H1 (cell line): ENCODE results near the gene ZNF521. TPM values are rescaled to one million over a fixed set of nuclear protein-coding genes. Genes with fewer than 3 reads are reported as not detected.

Source experiments
- CTCF ChIA-PET: fragments of 300-600 bp; sonication (Branson Sonifier 250); formaldehyde crosslinking; loops from one replicate; lab custom pipeline; 2021; ENCODE audit not compliant: partially characterized antibody; lab: Charles Lee
- POLR2A ChIA-PET: fragments of 300-600 bp; sonication (Branson Sonifier 250); formaldehyde crosslinking; loops from one replicate; lab custom pipeline; 2021; ENCODE audit warnings: inconsistent platforms; ENCODE audit not compliant: partially characterized antibody; lab: Charles Lee
- DNase-seq, 2 experiments: peaks; one replicate each; pipeline versions ENCODE4 v3.0.0 to v3.0.0-alpha.2; 2010 to 2022; ENCODE audit warnings: low spot score in 2 of 2, low read depth in 1 of 2, mixed read lengths in 1 of 2
- FAIRE-seq: peaks from 2 replicates; lab custom pipeline; 2011; peaks lifted over from hg19 to GRCh38; lab: Jason Lieb, UNC
- H2AFZ ChIP-seq: 2 replicates; pipeline ENCODE4 v1.8.1; 2012; ENCODE audit warnings: low read length, inconsistent platforms
- H2AK5ac ChIP-seq: 2 replicates; pipeline ENCODE4 v1.6.1; 2013; ENCODE audit warnings: low read depth, low read length
- H2BK120ac ChIP-seq: replicated peaks from 2 replicates; pipeline ENCODE3; 2013; ENCODE audit warnings: low read depth, low read length, inconsistent platforms
- H2BK12ac ChIP-seq: 2 replicates; pipeline ENCODE4 v1.6.1; 2013; ENCODE audit warnings: low read depth, low read length
- H2BK15ac ChIP-seq: 2 replicates; pipeline ENCODE4 v1.6.1; 2013; ENCODE audit warnings: low read length
- H2BK20ac ChIP-seq: 2 replicates; pipeline ENCODE4 v1.6.1; 2013; ENCODE audit warnings: low read length
- H2BK5ac ChIP-seq: 2 replicates; pipeline ENCODE4 v1.6.1; 2013; ENCODE audit warnings: low read depth, low read length
- H3K14ac ChIP-seq: 2 replicates; pipeline ENCODE4 v1.6.1; 2013; ENCODE audit warnings: inconsistent platforms; ENCODE audit not compliant: insufficient read length
- H3K18ac ChIP-seq: 2 replicates; pipeline ENCODE4 v1.6.1; 2013; ENCODE audit warnings: low read length; ENCODE audit errors: extremely low read depth
- H3K23ac ChIP-seq: 2 replicates; pipeline ENCODE4 v1.6.1; 2013; ENCODE audit warnings: inconsistent platforms; ENCODE audit not compliant: insufficient read length
- H3K23me2 ChIP-seq: 2 replicates; pipeline ENCODE4 v1.6.1; 2013; ENCODE audit warnings: low read depth, low read length
- H3K27ac ChIP-seq: 2 replicates; pipeline ENCODE4 v1.6.1; 2011; ENCODE audit warnings: low read depth, low read length, inconsistent platforms
- H3K27me3 ChIP-seq, 4 experiments: replicated peaks in 1 of 4; 1 replicate in 1 of 4; 2 replicates in 3 of 4; pipeline versions ENCODE4 v1.6.1 to v1.8.1; 2011 to 2013; ENCODE audit warnings: low read length in 3 of 4, mild to moderate bottlenecking in 3 of 4, inconsistent platforms in 2 of 4, mixed read lengths in 2 of 4, moderate library complexity in 1 of 4; ENCODE audit not compliant: control insufficient read depth in 3 of 4, insufficient read depth in 3 of 4; ENCODE audit errors: extremely low read depth in 1 of 4
- H3K36me3 ChIP-seq, 4 experiments: 2 replicates each; pipeline versions ENCODE4 v1.6.1 to v1.8.1; 2011 to 2013; ENCODE audit warnings: mild to moderate bottlenecking in 4 of 4, low read length in 3 of 4, moderate library complexity in 2 of 4, control low read depth in 1 of 4, inconsistent platforms in 1 of 4; ENCODE audit not compliant: insufficient read depth in 4 of 4, control insufficient read depth in 2 of 4
- H3K4ac ChIP-seq: replicated peaks from 2 replicates; pipeline ENCODE3; 2013; ENCODE audit warnings: low read length, low read depth, mixed read lengths, inconsistent platforms; ENCODE audit not compliant: insufficient read length
- H3K4me1 ChIP-seq, 4 experiments: replicated peaks in 1 of 4; 1 replicate in 1 of 4; 2 replicates in 3 of 4; pipeline versions ENCODE4 v1.6.1 to v1.8.1; 2011 to 2013; ENCODE audit warnings: low read length in 3 of 4, inconsistent platforms in 2 of 4, mixed read lengths in 1 of 4; ENCODE audit not compliant: insufficient read depth in 4 of 4, control insufficient read depth in 3 of 4
- H3K4me2 ChIP-seq, 2 experiments: 2 replicates each; pipeline versions ENCODE4 v1.6.1 to v1.8.1; 2011 to 2013; ENCODE audit warnings: low read depth in 2 of 2, low read length in 2 of 2, control low read depth in 1 of 2, inconsistent platforms in 1 of 2, mild to moderate bottlenecking in 1 of 2; ENCODE audit not compliant: insufficient read depth in 1 of 2
- H3K4me3 ChIP-seq, 4 experiments: fragments of 200-600, 300-600 bp in 1 of 4; sonication (generic), shearing (Covaris generic), sonication (Bioruptor Twin) in 1 of 4; 2 replicates each; pipeline versions ENCODE4 v1.5.1 to v1.8.1; 2011 to 2016; ENCODE audit warnings: low read length in 4 of 4, low read depth in 3 of 4, control low read depth in 2 of 4, inconsistent platforms in 2 of 4, mild to moderate bottlenecking in 2 of 4, mixed read lengths in 1 of 4, moderate library complexity in 1 of 4; ENCODE audit not compliant: insufficient read depth in 2 of 4; ENCODE audit errors: extremely low read depth in 1 of 4
- H3K56ac ChIP-seq: replicated peaks from 2 replicates; pipeline ENCODE3; 2013; ENCODE audit warnings: low read depth, mild to moderate bottlenecking, mixed read lengths, low read length, inconsistent platforms; ENCODE audit not compliant: insufficient read length
- H3K79me1 ChIP-seq: 2 replicates; pipeline ENCODE4 v1.6.1; 2013; ENCODE audit warnings: low read depth, low read length, control low read depth
- H3K79me2 ChIP-seq, 2 experiments: 2 replicates each; pipeline versions ENCODE4 v1.6.1 to v1.8.1; 2012 to 2013; ENCODE audit warnings: low read length in 2 of 2, mild to moderate bottlenecking in 2 of 2, inconsistent platforms in 1 of 2; ENCODE audit not compliant: insufficient read depth in 2 of 2, control insufficient read depth in 1 of 2
- H3K9ac ChIP-seq, 4 experiments: replicated peaks in 1 of 4; 1 replicate in 1 of 4; 2 replicates in 3 of 4; pipeline versions ENCODE4 v1.6.1 to v1.8.1; 2011 to 2013; ENCODE audit warnings: low read depth in 3 of 4, low read length in 3 of 4, control low read depth in 2 of 4, mild to moderate bottlenecking in 2 of 4, moderate library complexity in 2 of 4, inconsistent platforms in 1 of 4; ENCODE audit errors: extremely low read depth in 1 of 4
- H3K9me3 ChIP-seq, 2 experiments: 2 replicates each; pipeline versions ENCODE4 v1.6.1 to v1.8.1; 2012 to 2013; ENCODE audit warnings: mild to moderate bottlenecking in 2 of 2, moderate library complexity in 2 of 2, control low read depth in 1 of 2, inconsistent platforms in 1 of 2, low read depth in 1 of 2, low read length in 1 of 2, mixed read lengths in 1 of 2; ENCODE audit not compliant: insufficient read depth in 2 of 2
- H4K20me1 ChIP-seq, 2 experiments: replicated peaks in 1 of 2; 2 replicates each; pipeline versions ENCODE3 to v1.8.1; 2011 to 2013; ENCODE audit warnings: inconsistent platforms in 2 of 2, low read length in 2 of 2, mild to moderate bottlenecking in 1 of 2; ENCODE audit not compliant: insufficient read depth in 2 of 2, control insufficient read depth in 1 of 2
- H4K5ac ChIP-seq: 2 replicates; pipeline ENCODE4 v1.6.1; 2013; ENCODE audit warnings: low read length, low read depth, mixed read lengths, inconsistent platforms; ENCODE audit not compliant: insufficient read length
- H4K8ac ChIP-seq: 2 replicates; pipeline ENCODE4 v1.8.0; 2013; ENCODE audit warnings: mild to moderate bottlenecking, moderate library complexity, low read length, inconsistent platforms; ENCODE audit not compliant: insufficient read depth; ENCODE audit errors: extremely low read depth
- H4K91ac ChIP-seq: replicated peaks from 2 replicates; pipeline ENCODE3; 2013; ENCODE audit warnings: low read length, mixed read lengths, inconsistent platforms; ENCODE audit not compliant: insufficient read length
- POU5F1 ChIP-seq: IDR thresholded peaks from 2 replicates; pipeline ENCODE4 v1.6.1; 2011; ENCODE audit warnings: low read depth, mild to moderate bottlenecking, low read length, moderate library complexity
- ZNF274 ChIP-seq: IDR thresholded peaks from 2 replicates; pipeline ENCODE4 v1.7.0; 2012; ENCODE audit warnings: low read length, borderline replicate concordance; ENCODE audit errors: extremely low read depth
- WGBS, 2 experiments: shearing (Covaris generic) in 1 of 2; methylation state at CpG; one replicate each; pipeline versions ENCODE4 v1.1.6 to v1.1.7; 2013 to 2015; ENCODE audit warnings: low lambda C conversion rate in 2 of 2, mixed read lengths in 2 of 2, inconsistent platforms in 1 of 2, low coverage in 1 of 2, missing lambda C conversion rate in 1 of 2; ENCODE audit not compliant: insufficient replicate concordance in 2 of 2, insufficient coverage in 1 of 2, insufficient read length in 1 of 2; ENCODE audit errors: extremely low coverage in 1 of 2, missing lambda C conversion rate in 1 of 2; 5-methylcytosine and 5-hydroxymethylcytosine counted together
- polyA plus RNA-seq, 7 experiments: library from polyadenylated mRNA; depleted of rRNA in 3 of 7; stranded (reverse) in 5 of 7; unstranded in 2 of 7; fragments of >200 nt in 5 of 7; fragments of 200-250 nt in 2 of 7; gene quantifications; 1 replicate in 5 of 7; 2 replicates in 1 of 7; 4 replicates in 1 of 7; pipeline versions ENCODE4 v1.2.1 to v1.2.3, GENCODE V29; 2011 to 2013; ENCODE audit warnings: missing spikeins in 2 of 7, mixed read lengths in 2 of 7
- total RNA-seq: library from RNA; stranded (reverse); fragmentation: NEBNext Ultra II Directional; extraction: Animal tissue kit (Norgen Biotek cat#: 25700); gene quantifications from 2 replicates; pipeline ENCODE4 v1.2.1, GENCODE V29; 2021
- TF ChIP-seq, protein P1 (sequence below), 3 experiments: IDR thresholded peaks; 1 replicate in 2 of 3; 2 replicates in 1 of 3; pipeline versions ENCODE4 v1.5.1 to v1.6.1; 2011; ENCODE audit warnings: low read length in 3 of 3, mild to moderate bottlenecking in 3 of 3, inconsistent platforms in 2 of 3, low read depth in 1 of 3, moderate library complexity in 1 of 3; ENCODE audit not compliant: insufficient read depth in 1 of 3; ENCODE audit errors: control extremely low read depth in 1 of 3

ZNF521 gene
- total and polyA plus RNA-seq, 2 of the 8 experiments (the other 6 are each of a cell fraction or from before 2014, with no cell fraction given) = 9.5 to 15.8 TPM

DNA sequence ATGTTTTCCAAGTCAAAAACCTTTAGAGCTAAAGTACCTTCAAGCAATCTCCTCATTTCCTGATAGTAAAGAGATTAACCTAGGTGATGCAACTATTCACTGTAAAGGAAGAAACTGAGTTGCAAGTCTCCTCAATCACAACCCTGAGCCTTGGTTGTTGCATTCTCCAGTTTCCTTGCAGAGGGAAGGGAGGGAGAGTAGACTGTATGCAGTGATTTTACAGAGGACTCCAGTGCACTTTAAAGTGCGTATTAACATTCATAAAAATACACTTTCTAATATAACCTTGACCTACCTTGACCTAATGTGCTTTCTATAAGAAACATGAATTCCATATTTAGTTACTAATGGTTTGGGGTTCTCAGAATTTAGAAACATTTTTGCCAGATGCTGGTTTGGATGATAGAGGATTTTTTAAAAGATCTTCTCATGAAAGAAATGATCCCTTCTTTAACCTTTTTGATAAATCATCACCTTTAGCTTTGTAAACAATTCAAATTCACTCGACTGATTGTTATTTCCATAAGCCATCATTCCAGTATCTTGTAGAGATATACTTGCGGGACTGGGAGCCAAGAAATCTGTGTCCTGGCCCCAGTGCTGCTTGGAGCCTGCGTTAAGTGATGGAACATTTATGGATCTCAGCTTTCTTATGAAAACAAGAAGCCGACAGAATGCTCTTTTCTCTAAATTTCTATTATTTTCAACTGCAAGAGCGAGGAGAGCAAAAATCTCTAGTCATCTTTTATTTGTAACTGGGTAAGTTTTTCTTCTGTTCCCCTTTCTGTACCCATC lies 228.3 kb downstream of the ZNF521 start:
- Histone ChIP-seq H4K91ac (no peak overlapping the region), H3K36me3 (no peaks in the 10 kb centered on the region), H3K4ac (no peak overlapping the region), H3K23ac (no peak overlapping the region), H2BK20ac (no peak overlapping the region), H3K79me1 (no peaks in the 10 kb centered on the region), H2BK5ac (no peak overlapping the region), H3K9ac (no peak overlapping the region), H3K9me3 (no peaks in the 10 kb centered on the region; a peak in 1 of 4 replicates), H2AFZ (no peak overlapping the region), H3K23me2 (no peaks in the 10 kb centered on the region; the same call in 1 of the 2 replicates), H3K14ac (no peak overlapping the region), H3K56ac (no peak overlapping the region), H3K4me3 (no peak overlapping the region), H3K18ac (no peak overlapping the region), H3K79me2 (no peaks in the 10 kb centered on the region), H4K5ac (no peak overlapping the region), H3K4me1 (no peaks in the 10 kb centered on the region), H4K8ac (no peak overlapping the region), H4K20me1 (peaks cover 0 to 2% of the 10 kb centered on the region in 2 experiments), H2BK15ac (no peak overlapping the region), H2BK120ac (no peak overlapping the region), H2BK12ac (no peak overlapping the region), H3K27me3 (no peaks in the 10 kb centered on the region), H3K27ac (no peak overlapping the region), H2AK5ac (no peak overlapping the region), H3K4me2 (no peak overlapping the region)
- FAIRE-seq (no peak), DNase-seq (no peak)
- ChIA-PET POLR2A (no interaction called here), CTCF (interaction anchor here (1.7 to 2.1 kb wide), 2 partner anchors 10 to 12 kb away, joined by 5 to 7 read pairs; no protein-coding TSS in a partner anchor)
- 84% methylated on average over 6 of the region's 6 CpGs; no CpG with 5 or more reads in 1 of the 2 experiments for WGBS, 2 experiments
- TF ChIP-seq, protein P1, sequence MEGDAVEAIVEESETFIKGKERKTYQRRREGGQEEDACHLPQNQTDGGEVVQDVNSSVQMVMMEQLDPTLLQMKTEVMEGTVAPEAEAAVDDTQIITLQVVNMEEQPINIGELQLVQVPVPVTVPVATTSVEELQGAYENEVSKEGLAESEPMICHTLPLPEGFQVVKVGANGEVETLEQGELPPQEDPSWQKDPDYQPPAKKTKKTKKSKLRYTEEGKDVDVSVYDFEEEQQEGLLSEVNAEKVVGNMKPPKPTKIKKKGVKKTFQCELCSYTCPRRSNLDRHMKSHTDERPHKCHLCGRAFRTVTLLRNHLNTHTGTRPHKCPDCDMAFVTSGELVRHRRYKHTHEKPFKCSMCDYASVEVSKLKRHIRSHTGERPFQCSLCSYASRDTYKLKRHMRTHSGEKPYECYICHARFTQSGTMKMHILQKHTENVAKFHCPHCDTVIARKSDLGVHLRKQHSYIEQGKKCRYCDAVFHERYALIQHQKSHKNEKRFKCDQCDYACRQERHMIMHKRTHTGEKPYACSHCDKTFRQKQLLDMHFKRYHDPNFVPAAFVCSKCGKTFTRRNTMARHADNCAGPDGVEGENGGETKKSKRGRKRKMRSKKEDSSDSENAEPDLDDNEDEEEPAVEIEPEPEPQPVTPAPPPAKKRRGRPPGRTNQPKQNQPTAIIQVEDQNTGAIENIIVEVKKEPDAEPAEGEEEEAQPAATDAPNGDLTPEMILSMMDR (IDR thresholded peaks at IDR 0.05; ENCODE audit: control extremely low read depth in 1 of 3, insufficient read depth in 1 of 3, low read depth in 1 of 3, low read length in 3 of 3) = no peak
- no peak for TF ChIP-seq ZNF274
- no peak for TF ChIP-seq POU5F1
